IMR-90 (cell line): Measurements from ENCODE around the gene PLEKHH2. TPM values are rescaled to one million over a fixed set of nuclear protein-coding genes. Genes with fewer than 3 reads are reported as not detected.

Experiments used
- ATAC-seq: fragments of 200-7000 bp; cut with Tn5 transposase; 2 replicates; pipeline ENCODE4 v1.9.1; 2020; ENCODE audit warnings: low read depth, mild to moderate bottlenecking, moderate library complexity
- BruUV-seq: library from RNA; stranded (reverse); fragments of 400-500 nt; replicated peaks from 2 replicates; lab custom pipeline; 2021; lab: Mats Ljungman, UMichigan
- CTCF ChIA-PET: fragments of 300-600 bp; formaldehyde crosslinking; extraction: SDS; loops from one replicate; lab custom pipeline; 2021; ENCODE audit warnings: antibody characterized with exemption; lab: Yijun Ruan, JAX
- POLR2A ChIA-PET: fragments of 300-600 bp; sonication (Branson Sonifier 250); formaldehyde crosslinking; loops from one replicate; lab custom pipeline; 2022; ENCODE audit warnings: antibody characterized with exemption; ENCODE audit not compliant: unreplicated experiment; lab: Charles Lee
- DNase-seq: peaks from one replicate; pipeline ENCODE4 v3.0.0; 2013
- H2AFZ ChIP-seq: replicated peaks from 2 replicates; pipeline ENCODE3; 2013; ENCODE audit warnings: low read length, mild to moderate bottlenecking; ENCODE audit not compliant: poor library complexity
- H2AK5ac ChIP-seq: 2 replicates; pipeline ENCODE4 v1.6.1; 2013; ENCODE audit warnings: low read depth, low read length, inconsistent platforms
- H2AK9ac ChIP-seq: replicated peaks from 2 replicates; pipeline ENCODE3; 2013; ENCODE audit warnings: mild to moderate bottlenecking, low read depth, low read length, moderate library complexity; ENCODE audit not compliant: poor library complexity
- H2BK120ac ChIP-seq: 2 replicates; pipeline ENCODE4 v1.6.1; 2013; ENCODE audit warnings: low read depth, low read length, inconsistent platforms
- H2BK15ac ChIP-seq: 3 replicates; pipeline ENCODE4 v1.6.1; 2013; ENCODE audit warnings: low read depth, low read length, inconsistent platforms
- H2BK20ac ChIP-seq: 2 replicates; pipeline ENCODE4 v1.6.1; 2013; ENCODE audit warnings: low read depth, mild to moderate bottlenecking, inconsistent platforms, low read length, moderate library complexity
- H2BK5ac ChIP-seq: 2 replicates; pipeline ENCODE4 v1.6.1; 2013; ENCODE audit warnings: mild to moderate bottlenecking, low read depth, low read length, inconsistent platforms; ENCODE audit not compliant: poor library complexity, severe bottlenecking
- H3K14ac ChIP-seq: replicated peaks from 2 replicates; pipeline ENCODE4 v1.6.1; 2013; ENCODE audit warnings: low read depth, low read length, inconsistent platforms
- H3K18ac ChIP-seq: 2 replicates; pipeline ENCODE4 v1.6.1; 2013; ENCODE audit warnings: low read depth, low read length, control low read depth
- H3K23ac ChIP-seq: 2 replicates; pipeline ENCODE4 v1.6.1; 2013; ENCODE audit warnings: low read depth, low read length, inconsistent platforms
- H3K27ac ChIP-seq: 2 replicates; pipeline ENCODE4 v1.5.1; 2013; ENCODE audit warnings: mild to moderate bottlenecking, control low read depth, low read length; ENCODE audit not compliant: insufficient read depth
- H3K27me3 ChIP-seq: 2 replicates; pipeline ENCODE4 v1.6.1; 2013; ENCODE audit warnings: low read length; ENCODE audit not compliant: control insufficient read depth, insufficient read depth
- H3K36me3 ChIP-seq: 2 replicates; pipeline ENCODE4 v1.6.1; 2013; ENCODE audit warnings: low read length, mixed read lengths; ENCODE audit not compliant: control insufficient read depth, insufficient read depth
- H3K4ac ChIP-seq: 2 replicates; pipeline ENCODE4 v1.6.1; 2013; ENCODE audit warnings: low read depth, low read length, inconsistent platforms
- H3K4me1 ChIP-seq: 2 replicates; pipeline ENCODE4 v1.6.1; 2013; ENCODE audit warnings: low read length, mixed read lengths; ENCODE audit not compliant: control insufficient read depth, insufficient read depth
- H3K4me2 ChIP-seq: 2 replicates; pipeline ENCODE4 v1.6.1; 2013; ENCODE audit warnings: low read depth, mild to moderate bottlenecking, control low read depth, low read length, moderate library complexity
- H3K4me3 ChIP-seq: 2 replicates; pipeline ENCODE4 v1.5.1; 2013; ENCODE audit warnings: low read depth, mild to moderate bottlenecking, control low read depth, low read length, moderate library complexity; ENCODE audit not compliant: insufficient read depth
- H3K56ac ChIP-seq: 2 replicates; pipeline ENCODE4 v1.6.1; 2013; ENCODE audit warnings: low read length, inconsistent platforms; ENCODE audit not compliant: insufficient read depth; ENCODE audit errors: extremely low read depth
- H3K79me1 ChIP-seq, 2 experiments: 2 replicates each; pipeline ENCODE4 v1.6.1; 2013; ENCODE audit warnings: low read length in 2 of 2, inconsistent platforms in 1 of 2, low read depth in 1 of 2
- H3K9ac ChIP-seq: 2 replicates; pipeline ENCODE4 v1.6.1; 2013; ENCODE audit warnings: low read depth, low read length, control low read depth
- H3K9me1 ChIP-seq: 2 replicates; pipeline ENCODE4 v1.6.1; 2013; ENCODE audit warnings: low read length, inconsistent platforms; ENCODE audit not compliant: insufficient read depth
- H3K9me3 ChIP-seq: 2 replicates; pipeline ENCODE4 v1.6.1; 2013; ENCODE audit warnings: low read length; ENCODE audit not compliant: control insufficient read depth, insufficient read depth
- H4K20me1 ChIP-seq: 2 replicates; pipeline ENCODE4 v1.6.1; 2013; ENCODE audit warnings: low read length, inconsistent platforms; ENCODE audit not compliant: insufficient read depth
- H4K5ac ChIP-seq: 2 replicates; pipeline ENCODE4 v1.6.1; 2013; ENCODE audit warnings: mild to moderate bottlenecking, low read depth, low read length, control low read depth
- H4K8ac ChIP-seq, 2 experiments: 2 replicates each; pipeline ENCODE4 v1.6.1; 2013; ENCODE audit warnings: low read depth in 2 of 2, low read length in 2 of 2, control low read depth in 1 of 2, inconsistent platforms in 1 of 2
- H4K91ac ChIP-seq: 2 replicates; pipeline ENCODE4 v1.6.1; 2013; ENCODE audit warnings: low read depth, low read length, inconsistent platforms; ENCODE audit not compliant: insufficient read depth
- BHLHE40 ChIP-seq: fragments of 150-350 bp; IDR thresholded peaks from 2 replicates; pipeline ENCODE4 v1.6.1; 2016; ENCODE audit warnings: mild to moderate bottlenecking, low read depth, low read length
- CEBPB ChIP-seq: IDR thresholded peaks from 2 replicates; pipeline ENCODE4 v1.6.1; 2012; ENCODE audit warnings: low read depth, low read length, improper control_type of control experiment
- CHD1 ChIP-seq: IDR thresholded peaks from 2 replicates; pipeline ENCODE4 v1.6.1; 2012; ENCODE audit warnings: low read depth, low read length, improper control_type of control experiment
- CTCF ChIP-seq: conservative IDR thresholded peaks from 2 replicates; pipeline ENCODE4 v1.5.1; 2012; ENCODE audit warnings: mild to moderate bottlenecking, low read depth, low read length, improper control_type of control experiment
- FOS ChIP-seq: fragments of 150-350 bp; IDR thresholded peaks from 2 replicates; pipeline ENCODE4 v1.6.1; 2016; ENCODE audit warnings: low read depth, low read length
- MAFK ChIP-seq: IDR thresholded peaks from 2 replicates; pipeline ENCODE4 v1.6.1; 2012; ENCODE audit warnings: low read depth, low read length, improper control_type of control experiment
- MAZ ChIP-seq: IDR thresholded peaks from 2 replicates; pipeline ENCODE4 v1.6.1; 2012; ENCODE audit warnings: low read depth, mild to moderate bottlenecking, low read length, improper control_type of control experiment, moderate library complexity, borderline replicate concordance
- MXI1 ChIP-seq: IDR thresholded peaks from 2 replicates; pipeline ENCODE4 v1.6.1; 2012; ENCODE audit warnings: low read depth, mild to moderate bottlenecking, low read length, moderate library complexity, borderline replicate concordance
- NFE2L2 ChIP-seq: fragments of 150-350 bp; IDR thresholded peaks from 2 replicates; pipeline ENCODE4 v1.6.1; 2016; ENCODE audit warnings: low read depth, mild to moderate bottlenecking, low read length
- POLR2A ChIP-seq: IDR thresholded peaks from 2 replicates; pipeline ENCODE4 v1.6.1; 2012; ENCODE audit warnings: mild to moderate bottlenecking, low read depth, low read length
- RAD21 ChIP-seq: IDR thresholded peaks from 2 replicates; pipeline ENCODE4 v1.6.1; 2012; ENCODE audit warnings: low read length, improper control_type of control experiment
- RCOR1 ChIP-seq: IDR thresholded peaks from 2 replicates; pipeline ENCODE4 v1.6.1; 2012; ENCODE audit warnings: mild to moderate bottlenecking, low read length, improper control_type of control experiment; ENCODE audit not compliant: insufficient replicate concordance
- RFX5 ChIP-seq: IDR thresholded peaks from 2 replicates; pipeline ENCODE4 v1.8.0; 2012; ENCODE audit warnings: low read depth, mild to moderate bottlenecking, low read length, moderate library complexity
- SMC3 ChIP-seq: fragments of 150-350 bp; IDR thresholded peaks from 2 replicates; pipeline ENCODE4 v1.6.1; 2016; ENCODE audit warnings: low read depth, mild to moderate bottlenecking, antibody characterized with exemption, low read length, moderate library complexity
- WGBS, 2 experiments: methylation state at CpG; one replicate each; pipeline versions ENCODE4 v1.1.5 to v1.1.7; 2013; ENCODE audit warnings: missing lambda C conversion rate in 2 of 2; ENCODE audit not compliant: insufficient read length in 1 of 2; ENCODE audit errors: extremely low coverage in 2 of 2; 5-methylcytosine and 5-hydroxymethylcytosine counted together
- dilution Hi-C: fragments of 300-500 bp; cut with HindIII; formaldehyde crosslinking; loops from one replicate; pipeline ENCODE4 v1.14.3; 2018; ENCODE audit warnings: low sequenced_read_pairs; ENCODE audit not compliant: unreplicated experiment
- in situ Hi-C: fragments of 300-500 bp; cut with MboI; formaldehyde crosslinking; loops from 3 replicates; pipeline ENCODE4 v1.14.3; 2019; ENCODE audit warnings: low sequenced_read_pairs, inconsistent platforms, mixed read lengths
- intact Hi-C: fragments of 100-400 bp; cut with micrococcal nuclease; formaldehyde crosslinking; loops from 2 replicates; pipeline ENCODE4 v1.10.0; 2022
- polyA plus RNA-seq, 3 experiments: library from polyadenylated mRNA; depleted of rRNA; stranded (reverse); fragments of >200 nt; gene quantifications; 2 replicates each; pipeline ENCODE4 v1.2.3, GENCODE V29; 2012; ENCODE audit warnings: low replicate concordance in 1 of 3
- total RNA-seq: library from RNA; depleted of rRNA; stranded (reverse); fragments of >200 nt; gene quantifications from 2 replicates; pipeline ENCODE4 v1.2.3, GENCODE V29; 2012
- TF ChIP-seq, protein P1 (sequence below): fragments of 150-350 bp; IDR thresholded peaks from 2 replicates; pipeline ENCODE4 v1.6.1; 2017; ENCODE audit warnings: mild to moderate bottlenecking, antibody characterized with exemption, low read length, low read depth
- TF ChIP-seq, protein P2 (sequence below): fragments of 150-350 bp; IDR thresholded peaks from 2 replicates; pipeline ENCODE4 v1.6.1; 2016; ENCODE audit warnings: low read depth, mild to moderate bottlenecking, low read length, moderate library complexity, borderline replicate concordance

PLEKHH2 gene
- total and polyA plus RNA-seq, 2 of the 4 experiments (the other 2 are of a cell fraction) = 2.0 to 3.3 TPM

GRCh38 chr2:43802135-43802534 lies 165.1 kb downstream of the PLEKHH2 start:
- Histone ChIP-seq H3K36me3 (peaks cover 4% of the 10 kb centered on the region; the same call in 1 of the 2 replicates), H4K91ac (no peak overlapping the region), H4K20me1 (no peaks in the 10 kb centered on the region), H3K79me1 (no peaks in the 10 kb centered on the region), H3K56ac (no peak overlapping the region), H2BK15ac (no peak overlapping the region), H3K9ac (no peak overlapping the region), H3K9me3 (no peaks in the 10 kb centered on the region), H3K4me1 (no peaks in the 10 kb centered on the region), H2BK120ac (no peak overlapping the region), H3K4me3 (no peak overlapping the region), H2BK20ac (no peak overlapping the region), H3K9me1 (no peaks in the 10 kb centered on the region), H2AK5ac (no peak overlapping the region), H3K4me2 (no peak overlapping the region), H3K4ac (no peak overlapping the region), H3K14ac (no peak overlapping the region), H2AK9ac (no peak overlapping the region), H3K27ac (no peak overlapping the region), H4K8ac (no peak overlapping the region), H2BK5ac (no peak overlapping the region), H2AFZ (no peak overlapping the region), H4K5ac (no peak overlapping the region), H3K23ac (no peak overlapping the region), H3K27me3 (no peaks in the 10 kb centered on the region), H3K18ac (no peak overlapping the region)
- DNase-seq = no peak
- no TSS peak for BruUV-seq
- no peak for ATAC-seq
- intact Hi-C loops = no loop called here
- ChIA-PET POLR2A (no interaction called here), CTCF (interaction anchor here (0.7 to 1.0 kb wide), 2 partner anchors 12 to 27 kb away, joined by 3 read pairs; no protein-coding TSS in a partner anchor)
- in situ Hi-C loops = no loop called here
- dilution Hi-C loops = no loop called here
- whole genome bisulfite sequencing, 2 experiments = no CpG with 5 or more reads among the region's 2 CpGs
- TF ChIP-seq, protein P1, sequence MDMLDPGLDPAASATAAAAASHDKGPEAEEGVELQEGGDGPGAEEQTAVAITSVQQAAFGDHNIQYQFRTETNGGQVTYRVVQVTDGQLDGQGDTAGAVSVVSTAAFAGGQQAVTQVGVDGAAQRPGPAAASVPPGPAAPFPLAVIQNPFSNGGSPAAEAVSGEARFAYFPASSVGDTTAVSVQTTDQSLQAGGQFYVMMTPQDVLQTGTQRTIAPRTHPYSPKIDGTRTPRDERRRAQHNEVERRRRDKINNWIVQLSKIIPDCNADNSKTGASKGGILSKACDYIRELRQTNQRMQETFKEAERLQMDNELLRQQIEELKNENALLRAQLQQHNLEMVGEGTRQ = no peak
- no peak for TF ChIP-seq CEBPB
- no peak for TF ChIP-seq MXI1
- TF ChIP-seq, protein P2, sequence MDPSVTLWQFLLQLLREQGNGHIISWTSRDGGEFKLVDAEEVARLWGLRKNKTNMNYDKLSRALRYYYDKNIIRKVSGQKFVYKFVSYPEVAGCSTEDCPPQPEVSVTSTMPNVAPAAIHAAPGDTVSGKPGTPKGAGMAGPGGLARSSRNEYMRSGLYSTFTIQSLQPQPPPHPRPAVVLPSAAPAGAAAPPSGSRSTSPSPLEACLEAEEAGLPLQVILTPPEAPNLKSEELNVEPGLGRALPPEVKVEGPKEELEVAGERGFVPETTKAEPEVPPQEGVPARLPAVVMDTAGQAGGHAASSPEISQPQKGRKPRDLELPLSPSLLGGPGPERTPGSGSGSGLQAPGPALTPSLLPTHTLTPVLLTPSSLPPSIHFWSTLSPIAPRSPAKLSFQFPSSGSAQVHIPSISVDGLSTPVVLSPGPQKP = no peak
- TF ChIP-seq BHLHE40 = no peak
- TF ChIP-seq NFE2L2 = no peak
- TF ChIP-seq RCOR1 = no peak
- TF ChIP-seq MAFK = no peak
- no peak for TF ChIP-seq FOS
- no peak for TF ChIP-seq POLR2A
- TF ChIP-seq RFX5 = no peak
- TF ChIP-seq CTCF = no peak
- no peak for TF ChIP-seq SMC3
- TF ChIP-seq RAD21 = no peak
- no peak for TF ChIP-seq MAZ
- TF ChIP-seq CHD1 = no peak
